Measurements from ENCODE around the gene UTY.

- TF ChIP-seq IRF9 (tag; IDR thresholded peaks at IDR 0.05) = no peak
- no peak for TF ChIP-seq ZNF121 (CRISPR knock-in tag; conservative IDR thresholded peaks at IDR 0.05)
- TF ChIP-seq ZNF263 (CRISPR knock-in tag; IDR thresholded peaks at IDR 0.05; ENCODE audit: borderline replicate concordance) = no peak
- no peak for TF ChIP-seq KLF16 (IDR thresholded peaks at IDR 0.05)
- TF ChIP-seq ZNF644 (tag; IDR thresholded peaks at IDR 0.05; ENCODE audit: low read depth) = no peak
These were observed 171.9 kb downstream of the UTY start for GRCh38 chrY:13307959-13308358.
